Measurements from ENCODE around the gene KIF21B. TPM values are rescaled to one million over a fixed set of nuclear protein-coding genes. Genes with fewer than 3 reads are reported as not detected.

KIF21B gene
- total RNA-seq, 4 donors from 2014 or later: 0.29 to 11.3 (median 2.4) TPM

GRCh38 chr1:201048521-201048920, 25.0 kb upstream of the KIF21B start:
- no peaks in the 10 kb centered on the region for H3K4me1 ChIP-seq
- DNase-seq: no peak
- intact Hi-C loops (cut with DNase I; ENCODE audit: low total_unique reads): no loop called here
- no peak overlapping the region for H3K27ac ChIP-seq
- no peaks in the 10 kb centered on the region for H3K36me3 ChIP-seq
- no peak overlapping the region for H3K4me3 ChIP-seq
- no peaks in the 10 kb centered on the region for H3K9me3 ChIP-seq
- no peak for TF ChIP-seq POLR2A (IDR thresholded peaks at IDR 0.05)
- TF ChIP-seq, protein P1, sequence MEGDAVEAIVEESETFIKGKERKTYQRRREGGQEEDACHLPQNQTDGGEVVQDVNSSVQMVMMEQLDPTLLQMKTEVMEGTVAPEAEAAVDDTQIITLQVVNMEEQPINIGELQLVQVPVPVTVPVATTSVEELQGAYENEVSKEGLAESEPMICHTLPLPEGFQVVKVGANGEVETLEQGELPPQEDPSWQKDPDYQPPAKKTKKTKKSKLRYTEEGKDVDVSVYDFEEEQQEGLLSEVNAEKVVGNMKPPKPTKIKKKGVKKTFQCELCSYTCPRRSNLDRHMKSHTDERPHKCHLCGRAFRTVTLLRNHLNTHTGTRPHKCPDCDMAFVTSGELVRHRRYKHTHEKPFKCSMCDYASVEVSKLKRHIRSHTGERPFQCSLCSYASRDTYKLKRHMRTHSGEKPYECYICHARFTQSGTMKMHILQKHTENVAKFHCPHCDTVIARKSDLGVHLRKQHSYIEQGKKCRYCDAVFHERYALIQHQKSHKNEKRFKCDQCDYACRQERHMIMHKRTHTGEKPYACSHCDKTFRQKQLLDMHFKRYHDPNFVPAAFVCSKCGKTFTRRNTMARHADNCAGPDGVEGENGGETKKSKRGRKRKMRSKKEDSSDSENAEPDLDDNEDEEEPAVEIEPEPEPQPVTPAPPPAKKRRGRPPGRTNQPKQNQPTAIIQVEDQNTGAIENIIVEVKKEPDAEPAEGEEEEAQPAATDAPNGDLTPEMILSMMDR (IDR thresholded peaks at IDR 0.05): no peak
- H3K27me3 ChIP-seq: no peaks in the 10 kb centered on the region

- H3K27ac ChIP-seq: no peak overlapping the region
- no peaks in the 10 kb centered on the region for H3K9me3 ChIP-seq
- no peak for DNase-seq
- no peaks in the 10 kb centered on the region for H3K4me1 ChIP-seq
- TF ChIP-seq, protein P1 (IDR thresholded peaks at IDR 0.05): no peak
- TF ChIP-seq POLR2A (IDR thresholded peaks at IDR 0.05): no peak
- intact Hi-C loops (cut with DNase I; ENCODE audit: low total_unique reads): loop anchor here (5.0 kb wide), 1 partner anchor 72 kb away; no protein-coding TSS in a partner anchor
- H3K4me3 ChIP-seq: no peak overlapping the region
- H3K27me3 ChIP-seq: no peaks in the 10 kb centered on the region
- H3K36me3 ChIP-seq: no peaks in the 10 kb centered on the region
These were observed 20.6 kb upstream of the KIF21B start for GRCh38 chr1:201044119-201044518.

DNA sequence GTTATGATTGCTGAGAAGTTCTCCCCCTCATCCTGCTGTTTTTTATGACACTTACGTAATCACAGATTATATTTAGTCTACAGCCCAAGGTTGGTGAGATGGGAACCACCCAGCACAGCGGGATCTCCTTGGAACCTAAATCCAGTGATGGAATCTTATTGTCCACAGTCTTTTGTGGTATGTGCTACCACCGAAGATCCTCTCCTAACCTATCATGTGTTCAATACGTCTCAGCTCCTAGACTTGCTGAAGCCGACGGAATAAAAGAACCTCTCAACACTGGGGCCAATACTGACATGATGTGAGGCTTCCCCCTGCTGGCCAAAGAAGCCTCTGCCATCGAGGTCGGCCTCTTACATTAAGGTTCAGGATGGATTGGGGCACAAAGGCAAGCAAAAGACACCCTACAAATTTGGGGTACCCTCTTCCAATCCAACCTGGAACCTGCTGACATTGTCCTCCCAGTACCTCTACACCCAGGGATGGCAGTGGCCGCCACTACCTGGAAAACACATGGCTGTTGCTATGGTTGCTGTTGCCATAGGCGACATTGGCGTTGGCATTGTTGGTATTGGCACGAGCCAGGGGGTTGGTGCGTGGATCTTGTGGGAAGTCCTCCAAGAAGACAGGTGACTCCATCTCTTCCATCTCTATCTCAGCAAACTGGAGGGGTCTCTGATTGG, 19.4 kb upstream of the KIF21B start:
- H3K4me3 ChIP-seq: no peak overlapping the region
- no peaks in the 10 kb centered on the region for H3K36me3 ChIP-seq
- no peak overlapping the region for H3K27ac ChIP-seq
- intact Hi-C loops (cut with DNase I; ENCODE audit: low total_unique reads): loop anchor here (5.0 kb wide), 1 partner anchor 71 kb away; no protein-coding TSS in a partner anchor
- DNase-seq: peak; percentile 43 to 47
- TF ChIP-seq, protein P1 (IDR thresholded peaks at IDR 0.05): peak; percentile 55 to 79 (median 71)
- no peak for TF ChIP-seq POLR2A (IDR thresholded peaks at IDR 0.05)
- no peaks in the 10 kb centered on the region for H3K9me3 ChIP-seq
- no peaks in the 10 kb centered on the region for H3K4me1 ChIP-seq
- H3K27me3 ChIP-seq: no peaks in the 10 kb centered on the region

- Histone ChIP-seq H3K4me3 (no peak overlapping the region), H3K27me3 (no peaks in the 10 kb centered on the region), H3K4me1 (no peaks in the 10 kb centered on the region), H3K27ac (no peak overlapping the region), H3K9me3 (no peaks in the 10 kb centered on the region), H3K36me3 (no peaks in the 10 kb centered on the region)
- DNase-seq: no peak
- intact Hi-C loops (cut with DNase I; ENCODE audit: low total_unique reads): loop anchor here (5.0 kb wide), 1 partner anchor 69 kb away; no protein-coding TSS in a partner anchor
- TF ChIP-seq, protein P1 (IDR thresholded peaks at IDR 0.05): no peak
- TF ChIP-seq POLR2A (IDR thresholded peaks at IDR 0.05): no peak
These were observed 17.5 kb upstream of the KIF21B start for GRCh38 chr1:201041011-201041410.

DNA sequence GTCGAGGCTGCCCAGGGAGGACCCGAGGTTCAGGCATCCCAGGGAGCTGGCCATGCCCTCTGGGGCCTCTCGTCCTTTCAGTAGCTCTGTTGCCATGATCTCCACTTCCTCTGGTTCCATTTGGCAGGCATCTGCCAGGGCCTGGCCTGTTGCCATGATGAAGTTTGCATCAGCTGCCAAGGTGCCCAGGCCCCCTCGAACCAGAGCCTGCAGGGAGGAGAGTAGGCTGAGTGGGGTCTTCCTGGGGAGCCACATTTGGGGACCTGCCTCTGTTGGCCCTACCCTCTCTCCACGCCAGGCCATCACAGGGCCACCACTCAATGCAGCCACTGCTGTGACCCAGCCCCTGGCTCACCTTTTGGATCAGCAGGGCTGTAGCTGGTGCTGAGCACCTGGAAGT, 16.4 kb upstream of the KIF21B start:
- Histone ChIP-seq H3K27me3 (no peaks in the 10 kb centered on the region), H3K9me3 (no peaks in the 10 kb centered on the region), H3K4me1 (no peaks in the 10 kb centered on the region), H3K27ac (no peak overlapping the region), H3K4me3 (no peak overlapping the region), H3K36me3 (no peaks in the 10 kb centered on the region)
- no peak for TF ChIP-seq POLR2A (IDR thresholded peaks at IDR 0.05)
- TF ChIP-seq, protein P1 (IDR thresholded peaks at IDR 0.05): no peak
- DNase-seq: no peak
- intact Hi-C loops (cut with DNase I; ENCODE audit: low total_unique reads): loop anchor here (5.0 kb wide), 1 partner anchor 68 kb away; no protein-coding TSS in a partner anchor

All from uterus (tissue), 4 donors.